Measurements from ENCODE around the gene PNPO. TPM values are rescaled to one million over a fixed set of nuclear protein-coding genes. Genes with fewer than 3 reads are reported as not detected.

Gene PNPO
- total and polyA plus RNA-seq, 2 of the 8 experiments (the other 6 are each of a cell fraction or from before 2014, with no cell fraction given), result 7.0 to 8.1 TPM

- no peak for DNase-seq (ENCODE audit: low read depth in 1 of 2, low spot score in 2 of 2)
- POLR2A ChIA-PET (ENCODE audit: partially characterized antibody), result interaction anchor here (0.7 to 1.0 kb wide), 2 partner anchors 14 to 50 kb away, joined by 3 read pairs; no protein-coding TSS in a partner anchor
- FAIRE-seq, result no peak
Measured at GRCh38 chr17:47897561-47897960, 43.8 kb upstream of the PNPO start.

More at GRCh38 chr17:47897561-47897960, 43.8 kb upstream of the PNPO start:
- peaks cover 0 to 21% of the 10 kb centered on the region in 2 experiments; a peak in 3 of 4 replicates for H3K79me2 ChIP-seq (ENCODE audit: control insufficient read depth in 1 of 2, insufficient read depth in 2 of 2, low read length in 2 of 2)
- CTCF ChIA-PET (ENCODE audit: partially characterized antibody), result interaction anchor here (1.3 kb wide), 1 partner anchor 58 kb away, joined by 3 read pairs; no protein-coding TSS in a partner anchor
- no peak overlapping the region for H2BK15ac ChIP-seq (ENCODE audit: low read length)
- H3K18ac ChIP-seq (ENCODE audit: extremely low read depth, low read length), result no peak overlapping the region
- H3K79me1 ChIP-seq (ENCODE audit: low read depth, low read length), result peaks cover 10% of the 10 kb centered on the region; the same call in 1 of the 2 replicates
- H2BK20ac ChIP-seq (ENCODE audit: low read length), result no peak overlapping the region
- no peak overlapping the region for H2AFZ ChIP-seq (ENCODE audit: low read length)
- H3K4me1 ChIP-seq (replicated peaks in 1 of 4; ENCODE audit: control insufficient read depth in 3 of 4, insufficient read depth in 4 of 4, low read length in 3 of 4), result peaks cover 7 to 20% (median 12%) of the 10 kb centered on the region in 4 experiments
- no peak overlapping the region for H3K4ac ChIP-seq (replicated peaks; ENCODE audit: insufficient read length, low read depth, low read length)
- H4K5ac ChIP-seq (ENCODE audit: insufficient read length, low read depth, low read length), result no peak overlapping the region
- no peak overlapping the region for H4K8ac ChIP-seq (ENCODE audit: extremely low read depth, insufficient read depth, low read length)
- TF ChIP-seq SIRT6 (IDR thresholded peaks at IDR 0.05; ENCODE audit: low read length), result no peak
- TF ChIP-seq SUZ12 (IDR thresholded peaks at IDR 0.05; ENCODE audit: low read length), result no peak
- no peak for TF ChIP-seq CHD2 (IDR thresholded peaks at IDR 0.05; ENCODE audit: low read length)
- TF ChIP-seq HDAC6 (IDR thresholded peaks at IDR 0.05; ENCODE audit: low read depth, low read length), result no peak
- TF ChIP-seq NANOG (IDR thresholded peaks at IDR 0.05; ENCODE audit: insufficient read depth, low read depth, low read length, poor library complexity, severe bottlenecking), result no peak
- no peak for TF ChIP-seq TAF7 (optimal IDR thresholded peaks at IDR 0.05; ENCODE audit: borderline replicate concordance, low read depth, low read length)
- H2BK5ac ChIP-seq (ENCODE audit: low read depth, low read length), result no peak overlapping the region
- no peak overlapping the region for H2AK5ac ChIP-seq (ENCODE audit: low read depth, low read length)
- H3K4me2 ChIP-seq (ENCODE audit: insufficient read depth in 1 of 2, low read depth in 2 of 2, low read length in 2 of 2), result peak overlapping the region; percentile 90 to 95; a peak in 3 of 4 replicates
- no peak overlapping the region for H2BK12ac ChIP-seq (ENCODE audit: low read depth, low read length)
- no peak overlapping the region; a peak in 1 of 7 replicates for H3K9ac ChIP-seq (replicated peaks in 1 of 4; ENCODE audit: extremely low read depth in 1 of 4, low read depth in 3 of 4, low read length in 3 of 4)
- H4K91ac ChIP-seq (replicated peaks; ENCODE audit: insufficient read length, low read length), result no peak overlapping the region
- no peak overlapping the region for H3K23ac ChIP-seq (ENCODE audit: insufficient read length)
- H3K56ac ChIP-seq (replicated peaks; ENCODE audit: insufficient read length, low read depth, low read length), result no peak overlapping the region
- no peaks in the 10 kb centered on the region for H3K36me3 ChIP-seq (ENCODE audit: control insufficient read depth in 2 of 4, insufficient read depth in 4 of 4, low read length in 3 of 4)
- H3K14ac ChIP-seq (ENCODE audit: insufficient read length), result no peak overlapping the region
- H3K9me3 ChIP-seq (ENCODE audit: insufficient read depth in 2 of 2, low read depth in 1 of 2, low read length in 1 of 2), result no peaks in the 10 kb centered on the region
- peaks cover 6% of the 10 kb centered on the region for H3K23me2 ChIP-seq (ENCODE audit: low read depth, low read length)
- no peak overlapping the region for H2BK120ac ChIP-seq (replicated peaks; ENCODE audit: low read depth, low read length)
- peaks cover 0 to 3% of the 10 kb centered on the region in 2 experiments for H4K20me1 ChIP-seq (replicated peaks in 1 of 2; ENCODE audit: control insufficient read depth in 1 of 2, insufficient read depth in 2 of 2, low read length in 2 of 2)
- peak overlapping the region in 2 of 4 experiments; percentile 72 to 94; a peak in 3 of 8 replicates for H3K4me3 ChIP-seq (ENCODE audit: extremely low read depth in 1 of 4, insufficient read depth in 2 of 4, low read depth in 3 of 4, low read length in 4 of 4)
- H3K27me3 ChIP-seq (replicated peaks in 1 of 4; ENCODE audit: control insufficient read depth in 3 of 4, extremely low read depth in 1 of 4, insufficient read depth in 3 of 4, low read length in 3 of 4), result no peaks in the 10 kb centered on the region; a peak in 1 of 7 replicates
- H3K27ac ChIP-seq (ENCODE audit: low read depth, low read length), result no peak overlapping the region
- 94% methylated on average over 5 of the region's 5 CpGs; no CpG with 5 or more reads in 1 of the 2 experiments for WGBS, 2 experiments (ENCODE audit: extremely low coverage in 1 of 2, insufficient coverage in 1 of 2, insufficient read length in 1 of 2, insufficient replicate concordance in 2 of 2, low coverage in 1 of 2, low lambda C conversion rate in 2 of 2, missing lambda C conversion rate in 1 of 2)

All from H1 (cell line).